GM12878 (cell line): Measurements from ENCODE around the gene TTK. TPM values are rescaled to one million over a fixed set of nuclear protein-coding genes. Genes with fewer than 3 reads are reported as not detected.

ENCODE experiments used
- ATAC-seq: fragments of 200-7000 bp; cut with Tn5 transposase; 3 replicates; pipeline ENCODE4 v1.9.1; 2020; ENCODE audit warnings: mild to moderate bottlenecking, moderate library complexity
- BruUV-seq: library from RNA; stranded (reverse); fragments of 400-500 nt; replicated peaks from 2 replicates; lab custom pipeline; 2021; lab: Mats Ljungman, UMichigan
- CTCF ChIA-PET: fragments of 300-600 bp; sonication (Branson Sonifier 250); formaldehyde crosslinking; extraction: SDS; loops from one replicate; lab custom pipeline; 2021; ENCODE audit warnings: inconsistent platforms; lab: Yijun Ruan, JAX
- POLR2A ChIA-PET: fragments of 350-600 bp; formaldehyde crosslinking; extraction: SDS; loops from one replicate; lab custom pipeline; 2021; ENCODE audit warnings: inconsistent platforms; lab: Charles Lee
- RAD21 ChIA-PET: fragments of 300-600 bp; sonication (Branson Sonifier 250); formaldehyde crosslinking; loops from one replicate; lab custom pipeline; 2023; ENCODE audit warnings: antibody characterized with exemption; ENCODE audit not compliant: unreplicated experiment; lab: Charles Lee
- SMC1A ChIA-PET: fragments of 300-600 bp; sonication (Branson Sonifier 250); formaldehyde crosslinking; loops from one replicate; lab custom pipeline; 2023; ENCODE audit not compliant: unreplicated experiment, uncharacterized antibody; lab: Charles Lee
- DNase-seq: peaks from one replicate; pipeline ENCODE4 v3.0.0-alpha.2; 2011; ENCODE audit warnings: low read depth, low spot score
- FAIRE-seq: peaks from 3 replicates; lab custom pipeline; 2011; peaks lifted over from hg19 to GRCh38; lab: Jason Lieb, UNC
- H2AFZ ChIP-seq: 2 replicates; pipeline ENCODE4 v1.6.0; 2011; ENCODE audit warnings: low read depth, low read length, control low read depth; ENCODE audit not compliant: control insufficient read depth
- H3K27ac ChIP-seq: 2 replicates; pipeline ENCODE4 v1.5.1; 2011; ENCODE audit warnings: control low read depth; ENCODE audit not compliant: control insufficient read depth, insufficient read depth
- H3K27me3 ChIP-seq, 2 experiments: replicated peaks in 1 of 2; 2 replicates each; pipeline versions ENCODE4 v1.6.0 to v1.6.1; 2011; ENCODE audit warnings: low read length in 1 of 2; ENCODE audit not compliant: control insufficient read depth in 2 of 2, insufficient read depth in 2 of 2
- H3K36me3 ChIP-seq, 2 experiments: 2 replicates each; pipeline ENCODE4 v1.5.1; 2011; ENCODE audit warnings: low read length in 1 of 2; ENCODE audit not compliant: control insufficient read depth in 2 of 2, insufficient read depth in 2 of 2
- H3K4me1 ChIP-seq: 2 replicates; pipeline ENCODE4 v1.6.1; 2011; ENCODE audit warnings: mild to moderate bottlenecking, low read length, moderate library complexity, mixed read lengths; ENCODE audit not compliant: control insufficient read depth, insufficient read depth
- H3K4me2 ChIP-seq: 2 replicates; pipeline ENCODE4 v1.6.0; 2011; ENCODE audit warnings: control low read depth; ENCODE audit not compliant: control insufficient read depth, insufficient read depth
- H3K4me3 ChIP-seq: fragments of 200-600 bp; sonication (generic); 2 replicates; pipeline ENCODE4 v1.5.1; 2016
- H3K79me2 ChIP-seq: 2 replicates; pipeline ENCODE4 v1.6.0; 2011; ENCODE audit warnings: low read length; ENCODE audit not compliant: control insufficient read depth, insufficient read depth
- H3K9ac ChIP-seq: 2 replicates; pipeline ENCODE4 v1.8.0; 2011; ENCODE audit warnings: low read length, control low read depth, mixed read lengths; ENCODE audit not compliant: control insufficient read depth, insufficient read depth
- H3K9me3 ChIP-seq: replicated peaks from 3 replicates; pipeline ENCODE4 v1.5.1; 2011; ENCODE audit warnings: mild to moderate bottlenecking, low read length; ENCODE audit not compliant: control insufficient read depth, insufficient read depth
- H4K20me1 ChIP-seq: 2 replicates; pipeline ENCODE4 v1.6.0; 2011; ENCODE audit not compliant: control insufficient read depth, insufficient read depth
- E4F1 ChIP-seq: fragments of 450-650 bp; IDR thresholded peaks from 2 replicates; pipeline ENCODE4 v1.6.1; 2018; ENCODE audit warnings: borderline replicate concordance, mild to moderate bottlenecking; ENCODE audit not compliant: partially characterized antibody
- GABPA ChIP-seq: IDR thresholded peaks from 2 replicates; pipeline ENCODE4 v1.6.1; 2014; ENCODE audit warnings: antibody characterized with exemption, low read depth, mild to moderate bottlenecking, inconsistent platforms
- KAT2A ChIP-seq: conservative IDR thresholded peaks from 2 replicates; pipeline ENCODE4 v1.6.1; 2011; ENCODE audit warnings: low read depth, low read length; ENCODE audit not compliant: control insufficient read depth
- LARP7 ChIP-seq: fragments of 450-650 bp; IDR thresholded peaks from 2 replicates; pipeline ENCODE4 v1.6.1; 2017; ENCODE audit warnings: mild to moderate bottlenecking
- MYB ChIP-seq: fragments of 150-350 bp; IDR thresholded peaks from 2 replicates; pipeline ENCODE4 v1.6.1; 2014; ENCODE audit warnings: mild to moderate bottlenecking, low read depth, low read length, borderline replicate concordance
- NFYA ChIP-seq: IDR thresholded peaks from 2 replicates; pipeline ENCODE4 v1.6.1; 2011; ENCODE audit warnings: low read depth, mild to moderate bottlenecking, low read length, improper control_type of control experiment, borderline replicate concordance
- RELB ChIP-seq: fragments of 450-650 bp; IDR thresholded peaks from 2 replicates; pipeline ENCODE4 v1.6.1; 2017; ENCODE audit warnings: low read depth, mild to moderate bottlenecking, moderate library complexity
- STAT1 ChIP-seq: fragments of 450-650 bp; conservative IDR thresholded peaks from 2 replicates; pipeline ENCODE4 v1.6.1; 2014; ENCODE audit warnings: antibody characterized with exemption, mild to moderate bottlenecking
- WGBS: methylation state at CpG from one replicate; pipeline ENCODE4 v1.1.6; 2016; ENCODE audit warnings: low lambda C conversion rate; ENCODE audit not compliant: insufficient replicate concordance, insufficient coverage; ENCODE audit errors: missing lambda C conversion rate; 5-methylcytosine and 5-hydroxymethylcytosine counted together
- in situ Hi-C: fragments of 300-500 bp; cut with MboI; formaldehyde crosslinking; loops from 9 replicates; pipeline ENCODE4 v1.14.3; 2018; ENCODE audit warnings: mixed read lengths
- intact Hi-C: fragments of 100-400 bp; cut with micrococcal nuclease; formaldehyde crosslinking; loops from one replicate; pipeline ENCODE4 v1.14.2; 2022; ENCODE audit not compliant: unreplicated experiment
- polyA plus RNA-seq, 11 experiments: library from polyadenylated mRNA; depleted of rRNA in 4 of 11; unstranded in 6 of 11; stranded (reverse) in 5 of 11; fragments of >200 nt; fragmentation: Nextera tagmentation in 4 of 11; fragmentation: Illumina TruSeq in 1 of 11; extraction: Ambion mirVana in 4 of 11; extraction: Trizol in 1 of 11; gene quantifications; 1 replicate in 1 of 11; 2 replicates in 10 of 11; pipeline versions ENCODE4 v1.2.1 to v1.2.3, GENCODE V29; 2011 to 2016; ENCODE audit warnings: inconsistent platforms in 2 of 11, missing spikeins in 2 of 11, low read depth in 1 of 11
- total RNA-seq, 4 experiments: library from RNA; depleted of rRNA in 3 of 4; stranded (reverse); fragments of >200 nt in 3 of 4; fragmentation: Illumina TruSeq in 1 of 4; extraction: Trizol in 1 of 4; gene quantifications; 2 replicates each; pipeline versions ENCODE4 v1.2.1 to v1.2.3, GENCODE V29; 2013 to 2021

The TTK gene
- total and polyA plus RNA-seq, 10 of the 15 experiments (the other 5 are each of a cell fraction or from before 2014, with no cell fraction given): 23.8 to 52.4 (median 36.0) TPM

GRCh38 chr6:79971193-79971592, 33.3 kb upstream of the TTK start (continued):
- TF ChIP-seq GABPA (no peak), RELB (no peak), STAT1 (no peak)
- TF ChIP-seq, all 136 proteins: peak for 0

GRCh38 chr6:79981652-79982051, 22.8 kb upstream of the TTK start:
- WGBS: 95% methylated on average over 4 of the region's 4 CpGs
- POLR2A ChIA-PET: interaction anchor here (0.7 kb wide), 1 partner anchor 112 kb away, joined by 6 read pairs; no protein-coding TSS in a partner anchor
- BruUV-seq: no TSS peak
- ATAC-seq (no peak), DNase-seq (no peak), FAIRE-seq (no peak)
- SMC1A ChIA-PET: interaction anchor here (1.1 kb wide), 1 partner anchor 32 kb away, joined by 5 read pairs; no protein-coding TSS in a partner anchor
- TF ChIP-seq NFYA (no peak), KAT2A (no peak), E4F1 (no peak), MYB (no peak), LARP7 (no peak)
- Histone ChIP-seq H3K27ac (no peak overlapping the region), H2AFZ (no peak overlapping the region), H3K4me1 (no peaks in the 10 kb centered on the region), H4K20me1 (no peaks in the 10 kb centered on the region), H3K4me3 (no peak overlapping the region), H3K9me3 (no peaks in the 10 kb centered on the region), H3K36me3 (no peaks in the 10 kb centered on the region), H3K27me3 (no peaks in the 10 kb centered on the region), H3K4me2 (no peak overlapping the region), H3K9ac (no peak overlapping the region), H3K79me2 (no peaks in the 10 kb centered on the region)
- RAD21 ChIA-PET: no interaction called here
- intact Hi-C loops: no loop called here
- in situ Hi-C loops: no loop called here
- CTCF ChIA-PET: interaction anchor here (0.5 to 1.5 kb wide), 4 partner anchors 32 to 113 kb away, joined by 3 to 6 read pairs (median 4); no protein-coding TSS in a partner anchor
